Measurements from ENCODE around the gene NR1I2.

Gene NR1I2

DNA sequence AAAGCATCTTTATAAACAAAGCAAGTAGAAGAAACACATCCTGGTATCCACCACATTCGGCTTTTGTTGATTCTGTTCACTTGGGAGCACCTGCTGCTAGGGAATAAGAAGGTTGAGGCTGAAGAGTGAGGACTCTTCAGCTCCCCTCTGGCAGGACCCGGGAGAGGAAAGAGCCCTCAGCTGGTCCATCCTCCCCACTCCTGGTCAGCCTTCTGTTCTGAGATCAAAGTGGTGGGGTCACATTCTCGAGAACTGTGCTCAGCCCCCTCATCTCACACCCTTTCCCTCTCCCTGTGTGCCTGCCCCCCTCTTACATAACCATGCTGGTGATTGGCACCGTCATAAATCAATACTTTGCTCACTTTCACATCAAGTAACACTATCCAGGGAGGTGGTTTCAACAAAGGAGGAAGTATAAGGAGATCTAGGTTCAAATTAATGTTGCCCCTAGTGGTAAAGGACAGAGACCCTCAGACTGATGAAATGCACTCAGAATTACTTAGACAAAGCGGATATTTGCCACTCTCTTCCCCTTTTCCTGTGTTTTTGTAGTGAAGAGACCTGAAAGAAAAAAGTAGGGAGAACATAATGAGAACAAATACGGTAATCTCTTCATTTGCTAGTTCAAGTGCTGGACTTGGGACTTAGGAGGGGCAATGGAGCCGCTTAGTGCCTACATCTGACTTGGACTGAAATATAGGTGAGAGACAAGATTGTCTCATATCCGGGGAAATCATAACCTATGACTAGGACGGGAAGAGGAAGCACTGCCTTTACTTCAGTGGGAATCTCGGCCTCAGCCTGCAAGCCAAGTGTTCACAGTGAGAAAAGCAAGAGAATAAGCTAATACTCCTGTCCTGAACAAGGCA, at the start of gene NR1I2:
Gene NR1I2, plus strand, starts transcription at position 772 of the 869 bp plus-strand sequence.
- in situ Hi-C loops (cut with MboI; ENCODE audit: low sequenced_read_pairs) = no loop called here

DNA sequence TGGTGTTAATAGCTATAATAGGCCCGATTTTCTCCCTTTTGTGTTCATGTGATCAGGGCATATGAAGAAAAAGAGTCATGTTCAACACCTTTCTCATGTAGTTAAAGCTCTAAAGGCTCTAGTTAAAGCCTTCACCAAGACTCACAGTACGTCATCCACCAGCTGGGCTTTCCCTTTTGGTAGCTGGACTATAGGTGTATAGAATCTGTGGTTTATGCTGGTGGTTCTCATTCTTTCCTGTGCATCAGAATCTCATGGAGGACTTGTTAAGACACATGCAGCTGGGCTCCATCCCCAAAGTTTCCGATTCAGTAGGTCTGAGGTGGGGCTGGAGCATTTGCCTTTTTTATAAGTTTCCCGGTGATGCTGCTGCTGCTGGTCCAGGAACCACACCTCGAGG, 48.1 kb upstream of the NR1I2 start:
- in situ Hi-C loops (cut with MboI; ENCODE audit: low sequenced_read_pairs) = no loop called here

DNA sequence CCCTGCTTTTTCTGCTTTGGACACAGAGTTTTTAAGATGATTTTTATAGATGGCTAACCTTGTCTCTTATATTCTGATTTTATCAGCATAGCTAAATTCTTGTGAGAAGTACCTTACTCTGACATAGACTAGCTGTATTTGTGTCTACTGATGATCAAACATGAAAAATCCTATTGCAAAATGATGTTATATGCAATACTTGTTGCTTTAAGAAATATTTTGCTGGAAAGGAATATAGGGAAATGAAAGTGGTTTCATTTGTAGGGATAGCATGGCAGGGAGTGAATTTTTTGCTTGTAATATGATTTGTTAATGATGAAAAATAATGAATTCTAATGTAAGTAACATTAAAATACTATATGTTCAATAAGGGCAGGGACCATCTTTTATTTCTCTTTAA, 43.2 kb upstream of the NR1I2 start:
- in situ Hi-C loops (cut with MboI; ENCODE audit: low sequenced_read_pairs) = no loop called here

- in situ Hi-C loops (cut with MboI; ENCODE audit: low sequenced_read_pairs) = no loop called here
Measured at GRCh38 chr3:119741657-119742590, 40.0 kb upstream of the NR1I2 start.

- in situ Hi-C loops (cut with MboI; ENCODE audit: low sequenced_read_pairs) = no loop called here
Measured at GRCh38 chr3:119743921-119744320, 38.0 kb upstream of the NR1I2 start.

GRCh38 chr3:119745942-119746341, 36.0 kb upstream of the NR1I2 start:
- in situ Hi-C loops (cut with MboI; ENCODE audit: low sequenced_read_pairs) = no loop called here

DNA sequence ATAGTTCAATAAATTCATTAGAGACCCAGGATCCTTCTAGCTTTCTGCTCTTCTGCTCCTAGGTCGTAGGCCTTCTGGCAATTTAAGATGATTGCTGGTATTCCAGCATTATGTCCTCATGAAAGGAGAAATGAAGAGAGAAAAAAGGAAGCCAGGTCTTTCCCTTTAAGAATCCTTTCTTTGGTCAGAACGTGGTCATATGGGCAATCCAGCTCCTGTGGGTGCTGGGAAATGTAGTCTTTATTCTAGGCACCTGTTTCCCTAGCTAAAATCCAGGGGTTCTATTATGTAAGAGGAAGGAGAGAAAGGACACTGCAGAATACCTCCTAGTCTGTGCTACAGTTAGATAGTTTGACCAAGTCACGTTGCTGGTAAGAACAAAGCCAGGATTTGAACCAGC, 35.5 kb upstream of the NR1I2 start:
- in situ Hi-C loops (cut with MboI; ENCODE audit: low sequenced_read_pairs) = no loop called here

DNA sequence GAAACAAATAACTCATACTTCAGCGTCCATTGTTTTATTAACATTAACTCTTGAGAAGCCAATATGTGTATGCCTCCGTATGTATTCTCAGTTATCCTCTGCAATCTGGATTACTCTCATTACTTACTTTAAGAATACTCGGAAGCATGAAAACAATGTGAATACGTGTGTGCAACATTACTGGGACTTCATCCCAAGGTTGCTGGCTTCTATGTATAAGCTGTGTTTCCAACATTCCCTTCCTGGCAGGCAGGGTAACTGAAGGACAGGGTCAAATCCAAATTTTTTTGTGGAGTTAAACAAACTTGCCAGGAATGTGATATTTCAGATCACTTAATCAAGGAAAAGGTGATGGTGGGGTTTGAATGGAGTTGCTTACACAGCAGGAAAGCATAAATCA, 34.5 kb upstream of the NR1I2 start:
- in situ Hi-C loops (cut with MboI; ENCODE audit: low sequenced_read_pairs) = no loop called here

DNA sequence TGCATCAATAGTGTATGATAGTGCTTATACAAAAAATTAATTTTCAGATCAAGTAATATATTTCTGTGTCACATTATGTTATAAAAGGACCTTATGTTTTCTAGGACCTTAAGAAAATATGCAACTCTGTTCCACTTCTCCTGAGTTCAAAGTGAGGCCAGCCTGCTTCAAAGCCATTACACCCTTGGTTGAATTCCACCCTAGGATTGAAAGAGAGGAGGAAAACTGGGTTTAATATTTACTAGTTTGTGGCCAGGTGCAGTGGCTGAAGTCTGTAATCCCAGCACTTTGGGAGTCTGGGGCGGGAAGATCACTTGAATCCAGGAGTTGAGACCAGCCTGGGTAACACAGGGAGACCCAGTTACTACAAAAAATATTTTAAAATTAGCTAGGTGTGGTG, 32.9 kb upstream of the NR1I2 start:
- in situ Hi-C loops (cut with MboI; ENCODE audit: low sequenced_read_pairs) = no loop called here

DNA sequence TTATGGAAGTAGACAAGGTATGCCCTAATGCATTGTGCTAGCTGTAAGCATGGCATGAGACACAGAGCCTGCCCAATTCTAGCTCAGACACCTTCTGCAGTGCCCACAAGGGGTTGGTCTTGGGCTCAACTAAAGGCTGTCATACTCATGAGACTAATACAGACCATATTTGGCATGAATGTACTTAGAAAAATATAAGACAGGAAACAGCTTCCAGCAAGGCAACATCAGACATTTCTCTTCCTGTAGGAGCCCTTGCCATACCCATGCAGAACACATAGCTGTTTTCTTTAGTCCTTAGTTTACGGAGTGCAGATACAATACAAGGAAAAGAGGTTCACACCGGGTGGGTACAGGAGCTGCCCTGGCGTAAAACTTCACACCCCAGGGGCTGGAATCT, 30.5 kb upstream of the NR1I2 start:
- in situ Hi-C loops (cut with MboI; ENCODE audit: low sequenced_read_pairs) = no loop called here

DNA sequence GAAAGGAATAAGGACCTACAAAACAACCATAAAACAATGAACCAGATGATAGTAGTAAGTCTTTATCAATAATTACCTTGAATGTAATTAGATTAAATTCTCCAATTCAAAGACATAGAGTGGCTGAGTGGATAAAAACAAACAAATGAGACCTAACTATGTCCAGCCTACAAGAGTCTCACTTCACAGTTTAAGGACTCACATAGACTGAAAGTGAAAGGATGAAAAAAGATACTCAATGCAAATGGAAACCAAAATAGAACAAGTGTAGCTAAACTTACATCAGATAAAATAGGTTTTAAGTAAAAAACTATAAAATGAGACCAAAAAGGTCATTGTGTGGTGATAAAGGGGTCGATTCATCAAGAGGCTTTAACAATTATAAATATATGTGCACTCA, 21.9 kb upstream of the NR1I2 start:
- in situ Hi-C loops (cut with MboI; ENCODE audit: low sequenced_read_pairs) = no loop called here

GRCh38 chr3:119762876-119763275, 19.0 kb upstream of the NR1I2 start:
- in situ Hi-C loops (cut with MboI; ENCODE audit: low sequenced_read_pairs) = no loop called here

- in situ Hi-C loops (cut with MboI; ENCODE audit: low sequenced_read_pairs) = no loop called here
Measured at GRCh38 chr3:119763466-119763865, 18.4 kb upstream of the NR1I2 start.

- in situ Hi-C loops (cut with MboI; ENCODE audit: low sequenced_read_pairs) = no loop called here
Measured at GRCh38 chr3:119765239-119765638, 16.7 kb upstream of the NR1I2 start.

GRCh38 chr3:119767936-119768601, 13.8 kb upstream of the NR1I2 start:
- in situ Hi-C loops (cut with MboI; ENCODE audit: low sequenced_read_pairs) = no loop called here

GRCh38 chr3:119768668-119769393, 13.1 kb upstream of the NR1I2 start:
- in situ Hi-C loops (cut with MboI; ENCODE audit: low sequenced_read_pairs) = no loop called here

GRCh38 chr3:119769394-119770149, 12.3 kb upstream of the NR1I2 start:
- in situ Hi-C loops (cut with MboI; ENCODE audit: low sequenced_read_pairs) = no loop called here

DNA sequence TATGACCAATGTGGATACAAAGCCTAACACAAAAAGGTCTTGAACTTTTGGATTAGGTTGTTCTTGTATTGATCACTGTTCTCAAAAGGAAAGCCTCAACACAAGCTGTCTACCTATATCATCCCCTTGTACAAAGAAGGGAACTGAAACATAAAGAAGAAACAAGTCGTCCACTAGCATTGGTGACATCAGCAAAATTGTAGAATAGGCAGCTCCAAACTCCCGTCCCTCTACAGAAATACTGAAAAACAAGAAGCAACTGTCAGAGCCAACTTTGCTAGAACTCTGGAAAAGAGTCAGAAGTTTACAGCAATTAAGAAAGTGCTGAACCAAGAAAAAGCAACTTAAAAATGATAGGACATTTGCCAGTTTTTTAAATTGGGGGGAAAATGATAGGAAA, 7.5 kb upstream of the NR1I2 start:
- in situ Hi-C loops (cut with MboI; ENCODE audit: low sequenced_read_pairs) = no loop called here

DNA sequence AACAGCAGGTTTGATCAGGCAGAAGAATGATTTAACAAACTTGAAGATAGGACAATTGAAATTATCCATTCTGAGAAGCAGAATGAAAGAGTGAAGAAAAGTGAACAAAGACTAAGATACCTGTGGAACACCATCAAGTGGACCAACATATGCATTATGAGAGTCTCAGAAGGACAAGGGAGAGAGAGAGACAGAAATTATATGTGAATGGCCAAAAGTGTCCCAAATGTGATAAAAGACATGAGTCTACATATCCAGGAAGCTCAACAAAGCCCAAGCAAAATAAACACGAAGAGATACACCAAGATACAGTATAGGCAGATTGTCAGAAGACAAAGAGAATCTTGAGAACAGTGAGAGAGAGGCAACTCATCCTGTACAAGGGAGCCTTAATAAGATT, 5.6 kb upstream of the NR1I2 start:
- in situ Hi-C loops (cut with MboI; ENCODE audit: low sequenced_read_pairs) = no loop called here

DNA sequence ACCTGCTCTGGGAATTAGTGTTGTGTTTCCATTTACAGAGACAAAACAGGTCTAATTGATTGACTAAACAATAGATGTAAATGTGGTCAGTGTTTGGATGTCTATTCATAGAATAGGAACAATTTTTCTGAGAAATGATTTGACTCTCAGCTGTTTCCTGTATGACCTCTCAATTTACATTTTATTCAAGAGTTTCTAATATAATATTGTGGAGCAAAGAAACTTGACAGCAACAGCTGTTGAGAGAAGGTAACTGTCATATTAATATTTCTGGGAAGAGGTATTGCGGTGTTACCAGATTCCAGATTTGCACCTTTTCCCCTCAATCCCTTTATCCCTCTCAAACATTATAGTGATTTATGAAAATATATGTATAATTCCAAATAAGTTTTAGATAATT, 3.7 kb upstream of the NR1I2 start:
- in situ Hi-C loops (cut with MboI; ENCODE audit: low sequenced_read_pairs) = no loop called here
